Activated T-helper 17 cell treated with anti-CD3 and anti-CD28 coated beads, Interleukin-2, amount 50 U/mL, for 72 hours (primary cell): ENCODE measurements around the gene CRACR2B. TPM values are rescaled to one million over a fixed set of nuclear protein-coding genes. Genes with fewer than 3 reads are reported as not detected.

Experiments used
- ATAC-seq: fragments of 150-1000 bp; cut with Tn5 transposase; replicated peaks from 2 replicates; pipeline ENCODE4 v1.10.0; 2021; ENCODE audit warnings: mild to moderate bottlenecking, moderate library complexity
- H3K27ac Mint-ChIP-seq: one replicate; pipeline ENCODE4 v1.8.0; 2022; ENCODE audit warnings: mixed read lengths
- H3K27me3 Mint-ChIP-seq: one replicate; pipeline ENCODE4 v1.8.0; 2022; ENCODE audit warnings: mixed read lengths
- H3K36me3 Mint-ChIP-seq: one replicate; pipeline ENCODE4 v1.8.0; 2022; ENCODE audit warnings: low read depth, mild to moderate bottlenecking, mixed read lengths
- H3K4me1 Mint-ChIP-seq: one replicate; pipeline ENCODE4 v1.8.0; 2022; ENCODE audit warnings: mixed read lengths
- H3K4me3 Mint-ChIP-seq: one replicate; pipeline ENCODE4 v1.8.0; 2022; ENCODE audit warnings: mild to moderate bottlenecking, mixed read lengths
- H3K9me3 Mint-ChIP-seq: one replicate; pipeline ENCODE4 v1.8.0; 2022; ENCODE audit warnings: mixed read lengths
- total RNA-seq, 2 donors: library from RNA; stranded (reverse); gene quantifications; one replicate each; pipeline ENCODE4 v1.2.3, GENCODE V29; 2022

CRACR2B gene
- total RNA-seq, 2 donors from 2014 or later: 1.4 to 1.9 TPM

DNA sequence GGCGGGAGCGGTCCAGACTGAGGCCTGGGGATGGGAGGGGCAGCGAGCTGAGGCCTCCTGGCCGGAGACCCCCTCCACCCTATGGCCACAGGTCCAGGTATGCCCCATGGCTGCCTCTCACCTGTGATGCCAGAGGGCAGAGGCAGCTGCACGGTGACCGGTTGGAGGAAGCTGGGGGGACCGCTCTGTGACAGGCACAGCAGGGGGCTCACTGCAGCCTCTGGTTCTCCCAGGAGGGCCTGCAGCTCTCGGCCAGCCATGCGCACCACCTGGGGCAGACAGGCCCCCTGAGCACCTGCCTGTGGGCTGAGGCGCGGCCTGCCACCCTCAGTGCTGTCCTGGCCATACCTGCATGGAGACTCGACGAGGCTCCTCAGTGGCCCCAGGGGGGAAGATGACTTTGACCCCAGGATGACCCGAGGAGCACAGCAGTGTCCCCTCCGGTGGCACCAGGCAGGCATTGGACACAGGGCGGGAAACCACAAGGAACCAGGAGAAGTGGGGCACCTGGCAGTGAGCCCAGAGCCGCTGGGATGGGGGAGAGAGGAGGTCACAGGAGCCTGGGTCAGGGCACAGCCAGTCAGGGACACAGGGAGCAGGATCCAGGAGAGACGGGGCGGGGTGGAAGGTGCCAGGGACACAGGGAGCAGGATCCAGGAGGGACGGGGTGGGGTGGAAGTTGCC, 26.5 kb upstream of the CRACR2B start:
- peaks cover 1% of the 10 kb centered on the region for H3K36me3 Mint-ChIP-seq
- peaks cover 3% of the 10 kb centered on the region for H3K4me1 Mint-ChIP-seq
- H3K27ac Mint-ChIP-seq: no peak overlapping the region
- no peaks in the 10 kb centered on the region for H3K9me3 Mint-ChIP-seq
- H3K27me3 Mint-ChIP-seq: no peaks in the 10 kb centered on the region
- H3K4me3 Mint-ChIP-seq: no peak overlapping the region
- no peak for ATAC-seq

DNA sequence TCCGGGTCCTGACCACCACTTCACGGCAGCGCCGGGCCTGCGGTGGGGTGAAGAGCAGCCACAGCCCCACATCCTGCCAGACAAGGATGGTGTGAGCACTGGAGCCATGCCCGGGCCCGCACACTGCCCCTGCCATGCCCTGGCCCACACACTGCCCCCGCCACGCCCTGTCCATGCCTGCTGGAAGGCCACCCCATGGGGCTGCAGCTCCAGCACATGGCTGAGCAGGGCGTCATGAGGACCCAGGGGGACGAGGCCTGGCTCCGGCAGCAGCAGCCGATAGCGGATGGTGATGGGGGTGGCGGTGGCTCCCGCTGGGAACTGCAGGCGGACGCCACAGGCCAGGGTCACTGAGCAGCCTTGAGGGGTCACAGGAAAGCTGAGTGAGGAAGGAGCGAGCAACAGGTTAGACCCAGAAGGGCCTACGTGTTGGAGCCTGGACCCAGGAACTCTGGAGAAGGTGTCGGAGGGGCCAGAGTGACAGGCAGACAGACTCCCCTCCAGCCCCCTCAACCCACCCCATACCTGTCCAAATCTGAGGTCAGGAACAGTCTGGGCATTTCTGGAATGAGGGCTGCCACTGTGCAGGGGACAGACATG, 25.6 kb upstream of the CRACR2B start:
- H3K27ac Mint-ChIP-seq: no peak overlapping the region
- no peaks in the 10 kb centered on the region for H3K9me3 Mint-ChIP-seq
- no peaks in the 10 kb centered on the region for H3K36me3 Mint-ChIP-seq
- no peaks in the 10 kb centered on the region for H3K27me3 Mint-ChIP-seq
- ATAC-seq: no peak
- H3K4me3 Mint-ChIP-seq: no peak overlapping the region
- no peaks in the 10 kb centered on the region for H3K4me1 Mint-ChIP-seq

DNA sequence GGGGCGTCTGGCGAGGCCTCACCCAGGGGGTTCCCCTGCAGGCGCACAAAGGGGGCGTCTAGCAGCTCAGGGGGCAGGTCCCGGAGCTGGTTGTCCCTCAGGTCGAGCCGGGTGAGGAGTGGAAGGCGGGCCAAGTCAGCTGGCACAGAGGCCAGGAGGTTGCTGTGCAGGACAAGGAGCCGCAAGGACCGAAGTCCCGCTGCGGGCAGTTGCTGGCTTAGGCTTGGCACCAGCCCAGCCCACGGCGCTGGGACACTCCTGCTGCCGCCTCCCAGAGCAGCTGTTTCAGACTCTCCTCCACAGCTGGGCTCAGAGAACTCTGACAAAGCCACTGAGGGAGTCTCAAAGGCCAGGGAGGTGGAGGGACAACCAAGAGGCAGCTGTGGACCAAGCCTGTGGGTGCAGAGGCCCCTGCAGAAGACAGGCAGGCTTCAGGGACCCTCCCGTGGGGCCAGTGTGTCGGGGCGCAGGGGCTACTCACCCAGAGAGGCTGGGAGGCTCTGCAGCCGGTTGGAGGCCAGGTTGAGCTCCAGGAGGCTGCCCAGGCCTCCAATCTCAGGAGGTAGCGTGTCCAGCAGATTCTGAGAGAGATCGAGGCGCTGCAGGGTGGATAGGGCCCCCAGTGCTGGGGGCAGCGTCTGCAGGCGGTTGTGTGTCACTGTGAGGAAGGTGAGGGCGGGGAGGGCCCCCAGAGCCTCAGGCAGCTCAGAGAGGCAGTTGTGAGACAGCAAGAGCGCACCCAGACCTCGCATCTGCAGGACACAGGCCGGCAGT, 24.8 kb upstream of the CRACR2B start:
- H3K9me3 Mint-ChIP-seq: no peaks in the 10 kb centered on the region
- H3K36me3 Mint-ChIP-seq: no peaks in the 10 kb centered on the region
- H3K4me3 Mint-ChIP-seq: no peak overlapping the region
- no peak overlapping the region for H3K27ac Mint-ChIP-seq
- no peaks in the 10 kb centered on the region for H3K27me3 Mint-ChIP-seq
- H3K4me1 Mint-ChIP-seq: no peaks in the 10 kb centered on the region
- no peak for ATAC-seq

DNA sequence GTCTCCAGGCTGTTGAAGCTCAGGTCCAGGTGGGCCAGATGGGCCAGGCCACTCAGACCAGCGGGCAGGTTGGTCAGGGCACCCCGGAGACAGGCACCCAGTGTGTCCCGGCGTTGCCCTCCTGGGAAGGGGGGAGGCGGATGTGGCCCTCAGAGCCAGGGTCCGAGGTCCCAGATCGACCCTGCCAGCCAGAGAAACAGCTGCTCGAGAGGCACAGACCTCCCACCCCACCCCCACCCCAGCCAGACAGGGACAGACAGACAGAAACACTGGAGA, 24.3 kb upstream of the CRACR2B start:
- no peak overlapping the region for H3K27ac Mint-ChIP-seq
- H3K9me3 Mint-ChIP-seq: no peaks in the 10 kb centered on the region
- peak overlapping the region; percentile 76 for H3K4me3 Mint-ChIP-seq
- no peak for ATAC-seq
- H3K36me3 Mint-ChIP-seq: no peaks in the 10 kb centered on the region
- no peaks in the 10 kb centered on the region for H3K27me3 Mint-ChIP-seq
- no peaks in the 10 kb centered on the region for H3K4me1 Mint-ChIP-seq

DNA sequence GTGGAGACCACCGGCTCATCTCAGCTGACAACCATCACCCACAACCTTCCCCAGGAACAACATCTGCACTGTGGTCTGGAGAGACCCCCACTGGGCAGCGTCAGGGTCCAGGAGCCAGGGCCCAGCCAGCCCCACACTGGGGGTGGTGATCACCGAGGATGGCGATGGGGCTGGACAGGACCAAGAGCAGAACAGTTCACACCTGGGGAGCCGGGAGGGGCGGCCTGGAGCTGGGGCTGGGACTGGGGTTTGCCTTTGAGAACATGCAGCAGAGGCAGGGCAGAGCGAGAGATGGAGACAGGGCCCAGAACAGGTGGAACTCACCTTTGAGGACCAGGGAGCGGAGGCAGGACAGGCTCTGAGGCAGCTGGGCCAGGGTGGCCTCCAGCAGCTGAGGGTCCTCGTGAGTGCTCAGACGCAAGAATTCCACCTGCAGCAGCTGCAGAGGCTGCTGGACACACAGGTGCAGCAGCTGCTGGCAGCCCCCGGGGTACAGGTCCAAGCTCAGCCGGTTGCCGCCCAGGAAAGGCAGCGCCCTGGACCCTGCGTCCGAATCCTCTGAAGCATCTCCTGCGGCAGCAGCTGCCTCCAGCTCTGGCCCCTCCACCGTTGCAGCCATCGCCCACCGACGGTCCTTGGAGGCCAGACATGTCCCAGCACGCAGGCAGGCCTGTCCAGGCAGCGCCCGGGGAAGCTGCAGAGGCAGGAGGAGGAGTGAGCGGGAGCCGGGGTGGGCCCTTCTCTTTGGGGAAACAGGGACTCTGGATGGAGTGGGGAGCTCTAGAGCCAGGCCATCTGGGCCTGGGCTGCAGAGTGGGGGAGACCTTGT, 23.7 kb upstream of the CRACR2B start:
- Mint-ChIP-seq H3K4me1 (no peaks in the 10 kb centered on the region), H3K27me3 (no peaks in the 10 kb centered on the region), H3K9me3 (no peaks in the 10 kb centered on the region), H3K36me3 (peaks cover 2% of the 10 kb centered on the region), H3K4me3 (peak overlapping the region; percentile 76), H3K27ac (no peak overlapping the region)
- ATAC-seq: no peak

DNA sequence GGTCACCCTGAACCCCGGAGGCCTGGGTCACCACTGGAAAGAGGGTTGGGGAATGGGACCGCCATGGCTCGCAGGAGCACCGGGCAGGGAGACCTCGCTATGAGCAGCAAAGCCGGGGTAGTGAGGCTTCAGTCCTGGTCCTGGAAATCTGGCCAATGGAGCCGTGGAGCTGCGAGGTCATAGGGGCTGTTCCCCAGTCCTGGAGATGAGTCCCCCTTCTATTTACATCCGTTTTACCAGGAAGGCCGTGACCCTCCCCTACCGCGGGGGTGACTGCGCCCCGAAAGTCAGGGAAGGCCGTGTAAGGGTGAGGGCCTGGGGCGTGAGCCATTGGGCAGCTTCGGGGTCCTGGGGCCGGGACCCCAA, 23.1 kb upstream of the CRACR2B start:
- H3K27ac Mint-ChIP-seq: no peak overlapping the region
- peak overlapping the region; percentile 76 for H3K4me3 Mint-ChIP-seq
- no peaks in the 10 kb centered on the region for H3K9me3 Mint-ChIP-seq
- no peak for ATAC-seq
- H3K4me1 Mint-ChIP-seq: no peaks in the 10 kb centered on the region
- no peaks in the 10 kb centered on the region for H3K27me3 Mint-ChIP-seq
- H3K36me3 Mint-ChIP-seq: peaks cover 8% of the 10 kb centered on the region

DNA sequence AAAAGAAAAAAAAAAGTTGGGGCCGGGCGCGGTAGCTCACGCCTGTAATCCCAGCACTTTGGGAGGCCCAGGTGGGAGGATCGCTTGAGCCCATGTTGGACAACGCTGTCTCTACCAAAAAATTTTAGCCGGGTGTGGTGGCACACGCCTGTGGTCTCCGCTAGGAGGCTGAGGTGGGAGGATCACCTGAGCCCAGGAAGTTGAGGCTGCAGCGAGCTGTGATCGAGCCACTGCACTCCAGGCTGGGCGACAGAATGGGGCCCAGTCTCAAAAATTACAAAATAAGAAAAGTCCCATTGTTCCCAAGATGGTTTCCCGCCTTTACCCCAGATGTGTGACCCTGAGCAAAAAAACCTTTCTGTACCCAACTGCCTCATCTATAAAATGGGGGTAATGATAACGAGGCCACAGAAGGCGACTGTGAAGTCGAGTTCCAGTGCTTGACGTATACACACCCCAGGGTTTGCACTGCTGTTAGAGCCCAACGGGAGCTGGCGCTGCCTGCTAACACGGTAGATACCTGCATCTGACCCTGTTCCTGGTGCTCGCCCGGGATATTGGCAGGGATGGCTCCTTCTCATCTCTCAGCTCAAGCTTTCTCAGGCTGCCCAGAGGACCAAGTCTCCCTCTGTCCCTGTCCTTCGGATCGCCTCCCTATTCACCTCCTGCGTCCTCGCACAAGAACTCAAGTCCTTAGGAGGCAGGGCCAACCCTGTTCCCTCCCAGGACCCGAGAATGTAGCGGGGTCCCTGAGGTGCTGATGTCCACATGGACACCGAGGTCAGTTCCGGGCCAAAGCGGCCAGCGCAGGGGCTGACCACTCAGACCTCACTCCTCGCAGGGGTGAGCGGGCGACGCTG, 19.1 kb upstream of the CRACR2B start:
- ATAC-seq: no peak
- H3K4me3 Mint-ChIP-seq: peak overlapping the region; percentile 93
- H3K4me1 Mint-ChIP-seq: peaks cover 6% of the 10 kb centered on the region
- H3K27ac Mint-ChIP-seq: peak overlapping the region; percentile 93
- H3K9me3 Mint-ChIP-seq: no peaks in the 10 kb centered on the region
- peaks cover 45% of the 10 kb centered on the region for H3K36me3 Mint-ChIP-seq
- no peaks in the 10 kb centered on the region for H3K27me3 Mint-ChIP-seq

DNA sequence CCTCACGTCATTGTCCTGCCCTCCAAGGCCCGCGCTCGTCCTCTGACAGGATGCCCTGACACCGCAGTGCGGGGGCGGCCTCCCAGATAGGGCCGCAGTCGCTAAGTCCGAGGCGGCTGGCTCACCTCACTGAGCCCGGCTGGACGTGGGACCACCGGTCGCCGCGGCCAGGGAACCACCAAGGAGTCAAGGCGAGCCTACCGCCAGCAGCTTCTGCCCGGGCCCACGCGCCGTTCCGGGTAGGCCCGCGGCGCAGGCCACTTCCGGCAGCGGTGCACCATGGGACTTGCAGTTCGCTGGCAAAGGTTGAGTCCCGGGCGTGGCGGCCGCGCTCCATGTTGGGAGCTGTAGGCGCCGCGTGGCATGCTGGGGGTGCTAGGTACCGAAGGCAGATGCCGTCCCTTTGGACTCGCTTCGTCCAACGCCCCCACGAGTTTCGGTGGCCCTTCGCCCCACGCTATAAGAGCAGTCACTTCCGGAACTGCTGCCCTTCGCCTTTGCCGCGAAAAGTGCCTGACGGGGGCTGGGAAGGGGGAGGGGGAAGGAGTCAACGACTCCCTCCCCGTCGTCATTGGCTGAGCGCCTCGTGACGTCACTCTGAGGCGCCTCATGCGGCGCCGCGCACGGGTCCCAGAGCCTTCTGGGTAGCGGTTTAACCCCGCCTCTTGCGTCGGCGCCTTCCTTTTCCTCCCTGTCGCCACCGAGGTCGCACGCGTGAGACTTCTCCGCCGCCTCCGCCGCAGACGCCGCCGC, 18.3 kb upstream of the CRACR2B start, which contains the start of gene RPLP2:
RPLP2 (plus strand) TSS at position 681 of the 753 bp plus-strand sequence. CDS start 268 bp downstream, outside the sequence.
- Mint-ChIP-seq H3K27ac (peak within 1 kb of the TSS; percentile 93), H3K36me3 (peaks cover 53% of the 10 kb centered on the region), H3K27me3 (no peaks in the 10 kb centered on the region), H3K4me1 (peaks cover 6% of the 10 kb centered on the region), H3K9me3 (no peaks in the 10 kb centered on the region), H3K4me3 (peak within 1 kb of the TSS; percentile 93)
- ATAC-seq: peak; percentile 89

DNA sequence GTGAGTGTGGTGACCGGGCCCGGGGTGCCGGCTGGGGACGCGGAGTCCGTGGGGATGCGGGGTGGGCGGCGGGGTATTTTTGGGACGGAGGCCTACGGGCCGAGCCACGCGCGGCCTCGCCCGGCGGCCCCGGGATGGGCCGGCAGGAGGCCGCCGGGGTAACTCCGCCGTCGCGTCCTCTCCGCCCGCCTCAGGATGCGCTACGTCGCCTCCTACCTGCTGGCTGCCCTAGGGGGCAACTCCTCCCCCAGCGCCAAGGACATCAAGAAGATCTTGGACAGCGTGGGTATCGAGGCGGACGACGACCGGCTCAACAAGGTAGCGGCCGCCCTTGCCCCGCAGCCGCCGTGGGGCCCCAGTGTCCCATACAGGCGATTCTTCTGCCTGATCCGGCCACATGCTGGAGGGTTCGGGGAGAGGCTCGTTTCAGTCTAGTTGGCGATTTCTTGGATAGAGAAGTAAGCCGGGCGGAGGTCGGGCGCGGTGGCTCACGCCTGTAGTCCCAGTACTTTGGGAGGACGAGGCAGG, 17.6 kb upstream of the CRACR2B start:
- ATAC-seq: peak; percentile 1

DNA sequence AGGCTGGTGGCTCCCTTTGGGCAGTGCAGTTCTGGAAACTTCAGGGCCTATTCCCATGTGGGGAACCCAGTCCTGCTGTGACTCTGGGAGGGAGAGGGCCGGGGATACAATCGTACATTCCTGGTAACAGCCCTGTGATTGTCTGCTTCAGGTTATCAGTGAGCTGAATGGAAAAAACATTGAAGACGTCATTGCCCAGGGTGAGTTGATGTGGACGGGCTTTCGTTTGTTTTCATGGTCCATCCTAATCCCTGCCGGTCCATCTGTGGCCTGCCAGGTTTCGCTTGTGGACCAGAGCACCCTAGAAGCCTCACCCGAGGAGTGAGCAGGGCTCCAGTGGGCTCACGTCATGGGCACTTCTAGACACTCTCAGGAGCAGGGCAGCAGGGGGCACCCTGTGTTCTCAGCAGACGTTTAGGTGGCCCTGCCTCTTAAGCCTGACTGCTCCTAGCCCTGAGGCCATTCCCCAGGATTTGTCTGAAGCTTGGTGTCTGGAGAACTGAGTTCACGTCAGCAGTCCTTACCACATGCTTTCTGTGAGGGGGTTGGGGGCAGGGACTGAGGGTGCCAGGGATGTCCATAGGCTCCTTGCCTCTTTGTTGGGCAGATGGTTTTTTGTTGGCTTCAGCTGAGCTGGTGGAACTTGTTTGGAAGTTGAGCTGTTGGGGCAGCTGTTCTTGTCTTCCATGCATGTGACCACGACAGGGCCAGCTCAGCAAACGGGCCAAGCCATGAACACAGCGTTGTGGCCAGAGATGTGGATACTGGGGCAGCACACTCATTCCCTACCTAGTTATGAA, 16.1 kb upstream of the CRACR2B start:
- Mint-ChIP-seq H3K4me1 (peaks cover 6% of the 10 kb centered on the region), H3K36me3 (peaks cover 59% of the 10 kb centered on the region), H3K27me3 (no peaks in the 10 kb centered on the region), H3K9me3 (no peaks in the 10 kb centered on the region), H3K4me3 (peak overlapping the region; percentile 93), H3K27ac (peak overlapping the region; percentile 93)
- ATAC-seq: no peak

More for the DNA sequence above, 17.6 kb upstream of the CRACR2B start:
- Mint-ChIP-seq H3K36me3 (peaks cover 59% of the 10 kb centered on the region), H3K9me3 (no peaks in the 10 kb centered on the region), H3K4me1 (peaks cover 6% of the 10 kb centered on the region), H3K27ac (peak overlapping the region; percentile 93), H3K27me3 (no peaks in the 10 kb centered on the region), H3K4me3 (peak overlapping the region; percentile 93)

DNA sequence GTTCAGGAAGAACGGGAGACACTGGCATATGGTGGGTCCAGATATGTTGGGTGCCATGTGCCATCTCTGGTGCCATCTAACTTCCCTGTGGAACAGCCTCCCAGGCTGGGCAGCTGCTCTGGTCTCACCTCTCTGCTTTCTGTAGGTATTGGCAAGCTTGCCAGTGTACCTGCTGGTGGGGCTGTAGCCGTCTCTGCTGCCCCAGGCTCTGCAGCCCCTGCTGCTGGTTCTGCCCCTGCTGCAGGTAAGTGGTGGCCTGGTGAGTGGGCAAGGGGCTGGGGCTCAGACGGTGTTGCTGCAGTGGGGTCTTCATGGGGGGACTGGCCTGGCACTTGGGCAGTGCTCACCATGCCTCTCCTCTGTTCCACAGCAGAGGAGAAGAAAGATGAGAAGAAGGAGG, 15.3 kb upstream of the CRACR2B start:
- no peaks in the 10 kb centered on the region for H3K27me3 Mint-ChIP-seq
- peaks cover 59% of the 10 kb centered on the region for H3K36me3 Mint-ChIP-seq
- no peak overlapping the region for H3K27ac Mint-ChIP-seq
- ATAC-seq: no peak
- peaks cover 6% of the 10 kb centered on the region for H3K4me1 Mint-ChIP-seq
- no peaks in the 10 kb centered on the region for H3K9me3 Mint-ChIP-seq
- peak overlapping the region; percentile 93 for H3K4me3 Mint-ChIP-seq

DNA sequence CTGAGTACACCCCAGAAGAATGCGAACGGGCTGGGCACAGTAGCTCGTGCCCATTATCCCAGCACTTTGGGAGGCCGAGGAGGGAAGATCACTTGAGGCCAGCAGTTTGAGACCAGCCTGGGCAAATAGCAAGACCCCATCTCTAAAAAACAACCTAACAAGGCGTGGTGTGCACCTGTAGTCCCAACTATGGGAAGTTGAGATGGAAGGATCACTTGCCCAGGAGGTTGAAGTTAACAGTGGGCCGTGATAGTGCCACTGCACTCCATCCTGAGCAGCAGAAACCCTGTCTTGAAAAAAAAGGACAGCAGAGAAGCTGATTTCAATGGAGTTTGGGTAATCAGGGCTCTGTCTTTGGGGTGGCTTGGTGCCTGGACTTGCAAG, 14.7 kb upstream of the CRACR2B start:
- no peak for ATAC-seq
- no peak overlapping the region for H3K4me3 Mint-ChIP-seq
- no peaks in the 10 kb centered on the region for H3K27me3 Mint-ChIP-seq
- H3K9me3 Mint-ChIP-seq: no peaks in the 10 kb centered on the region
- no peak overlapping the region for H3K27ac Mint-ChIP-seq
- peaks cover 6% of the 10 kb centered on the region for H3K4me1 Mint-ChIP-seq
- peaks cover 59% of the 10 kb centered on the region for H3K36me3 Mint-ChIP-seq
